Tibial artery (tissue), 4 donors: ENCODE measurements around the gene AKAP9.

Source experiments
- DNase-seq, 2 donors: peaks; one replicate each; pipeline ENCODE4 v3.0.0-alpha.2; 2019
- H3K27ac ChIP-seq, 2 donors: fragments of 200-600 bp; sonication (generic) in 1 of 2; 1 replicate in 1 of 2; 2 replicates in 1 of 2; pipeline ENCODE4 v1.5.1; 2018 to 2019; ENCODE audit warnings: mild to moderate bottlenecking in 1 of 2
- H3K27me3 ChIP-seq, 2 donors: fragments of 200-600 bp; sonication (generic) in 1 of 2; one replicate each; pipeline versions ENCODE4 v1.5.1 to v1.6.0; 2016 to 2019
- H3K36me3 ChIP-seq, 3 donors: fragments of 200-600 bp; sonication (generic) in 2 of 3; one replicate each; pipeline ENCODE4 v1.5.1; 2016 to 2019; ENCODE audit warnings: mild to moderate bottlenecking in 2 of 3
- H3K4me1 ChIP-seq, 4 donors: fragments of 200-600 bp; sonication (generic) in 2 of 4; 1 replicate in 3 of 4; 2 replicates in 1 of 4; pipeline ENCODE4 v1.5.1; 2016 to 2019
- H3K4me3 ChIP-seq, 2 donors: fragments of 200-600 bp; sonication (generic) in 1 of 2; 1 replicate in 1 of 2; 2 replicates in 1 of 2; pipeline ENCODE4 v1.5.1; 2018 to 2019; ENCODE audit warnings: mild to moderate bottlenecking in 2 of 2
- H3K9me3 ChIP-seq, 3 donors: fragments of 200-600 bp; sonication (generic) in 1 of 3; one replicate each; pipeline ENCODE4 v1.5.1; 2016 to 2019
- intact Hi-C: fragments of 100-400 bp; cut with DNase I; formaldehyde crosslinking; loops from one replicate; pipeline ENCODE4 v1.15.0; 2023; ENCODE audit warnings: low total_unique reads
- TF ChIP-seq, protein P1 (sequence below), 2 experiments: fragments of 200-600 bp in 1 of 2; fragments of 450-650 bp in 1 of 2; IDR thresholded peaks; one replicate each; pipeline ENCODE4 v1.5.1; 2017 to 2019; ENCODE audit warnings: antibody characterized with exemption in 2 of 2, mild to moderate bottlenecking in 1 of 2, moderate library complexity in 1 of 2

AKAP9 gene

DNA sequence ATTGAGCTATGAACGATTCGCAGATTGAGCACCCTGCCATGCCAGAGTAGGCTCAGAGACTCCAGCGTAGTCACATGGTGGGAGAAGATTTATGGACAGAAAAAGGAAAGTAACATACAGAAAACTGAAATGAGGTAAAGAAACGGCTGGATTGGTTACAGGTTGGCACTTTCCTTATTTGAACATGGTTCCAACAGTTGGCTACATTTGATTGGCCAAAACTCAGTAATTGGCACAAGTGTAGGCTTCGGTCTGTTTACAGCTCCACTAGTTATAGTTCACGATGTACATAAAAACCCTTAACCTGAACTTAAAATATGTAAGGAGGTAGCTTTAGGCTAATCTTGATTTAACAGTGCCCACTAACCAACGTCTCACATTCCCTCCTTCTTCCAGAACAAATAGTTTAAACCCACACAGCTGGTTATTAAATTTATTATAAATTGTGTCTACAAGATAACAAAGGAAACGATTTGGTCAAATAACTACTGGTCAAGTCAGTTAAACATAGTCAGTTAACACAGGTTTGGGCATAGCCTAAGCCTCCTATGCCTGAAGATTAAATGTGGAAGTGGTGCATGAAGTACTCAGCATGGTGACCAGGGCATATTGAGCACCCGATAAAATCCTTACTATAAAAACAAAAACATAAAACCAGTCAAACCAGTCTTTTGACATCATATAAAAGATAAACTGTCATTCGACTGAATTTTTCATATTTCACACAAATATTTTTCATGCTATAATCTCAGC, 42.2 kb upstream of the AKAP9 start:
- DNase-seq = no peak
- Histone ChIP-seq H3K27me3 (no peaks in the 10 kb centered on the region), H3K4me1 (no peaks in the 10 kb centered on the region), H3K4me3 (no peak overlapping the region), H3K9me3 (no peaks in the 10 kb centered on the region), H3K36me3 (no peaks in the 10 kb centered on the region), H3K27ac (no peak overlapping the region)
- TF ChIP-seq, protein P1, sequence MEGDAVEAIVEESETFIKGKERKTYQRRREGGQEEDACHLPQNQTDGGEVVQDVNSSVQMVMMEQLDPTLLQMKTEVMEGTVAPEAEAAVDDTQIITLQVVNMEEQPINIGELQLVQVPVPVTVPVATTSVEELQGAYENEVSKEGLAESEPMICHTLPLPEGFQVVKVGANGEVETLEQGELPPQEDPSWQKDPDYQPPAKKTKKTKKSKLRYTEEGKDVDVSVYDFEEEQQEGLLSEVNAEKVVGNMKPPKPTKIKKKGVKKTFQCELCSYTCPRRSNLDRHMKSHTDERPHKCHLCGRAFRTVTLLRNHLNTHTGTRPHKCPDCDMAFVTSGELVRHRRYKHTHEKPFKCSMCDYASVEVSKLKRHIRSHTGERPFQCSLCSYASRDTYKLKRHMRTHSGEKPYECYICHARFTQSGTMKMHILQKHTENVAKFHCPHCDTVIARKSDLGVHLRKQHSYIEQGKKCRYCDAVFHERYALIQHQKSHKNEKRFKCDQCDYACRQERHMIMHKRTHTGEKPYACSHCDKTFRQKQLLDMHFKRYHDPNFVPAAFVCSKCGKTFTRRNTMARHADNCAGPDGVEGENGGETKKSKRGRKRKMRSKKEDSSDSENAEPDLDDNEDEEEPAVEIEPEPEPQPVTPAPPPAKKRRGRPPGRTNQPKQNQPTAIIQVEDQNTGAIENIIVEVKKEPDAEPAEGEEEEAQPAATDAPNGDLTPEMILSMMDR (IDR thresholded peaks at IDR 0.05) = no peak
- intact Hi-C loops = no loop called here

DNA sequence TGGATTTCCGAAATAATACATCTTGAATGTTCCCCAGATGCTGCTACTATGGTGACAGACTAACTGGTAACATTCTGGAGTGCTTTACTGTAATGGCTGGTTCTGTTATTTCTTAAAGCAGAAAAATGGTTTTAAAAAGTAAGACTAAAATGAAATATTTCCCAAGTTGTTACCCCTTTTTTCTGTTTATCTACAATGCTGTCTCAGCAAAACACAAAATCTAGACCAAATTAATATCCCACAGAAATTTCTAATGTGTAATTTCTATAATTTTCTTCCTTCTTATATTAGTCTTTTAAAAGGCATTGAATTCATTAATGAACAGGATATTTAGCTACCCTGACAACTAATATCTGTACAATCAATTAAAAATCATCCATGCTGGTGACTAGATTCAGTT, 41.1 kb upstream of the AKAP9 start:
- TF ChIP-seq, protein P1 (IDR thresholded peaks at IDR 0.05) = no peak
- Histone ChIP-seq H3K4me1 (no peaks in the 10 kb centered on the region), H3K4me3 (no peak overlapping the region), H3K27ac (no peak overlapping the region), H3K9me3 (no peaks in the 10 kb centered on the region), H3K27me3 (no peaks in the 10 kb centered on the region), H3K36me3 (no peaks in the 10 kb centered on the region)
- DNase-seq = no peak
- intact Hi-C loops = no loop called here

DNA sequence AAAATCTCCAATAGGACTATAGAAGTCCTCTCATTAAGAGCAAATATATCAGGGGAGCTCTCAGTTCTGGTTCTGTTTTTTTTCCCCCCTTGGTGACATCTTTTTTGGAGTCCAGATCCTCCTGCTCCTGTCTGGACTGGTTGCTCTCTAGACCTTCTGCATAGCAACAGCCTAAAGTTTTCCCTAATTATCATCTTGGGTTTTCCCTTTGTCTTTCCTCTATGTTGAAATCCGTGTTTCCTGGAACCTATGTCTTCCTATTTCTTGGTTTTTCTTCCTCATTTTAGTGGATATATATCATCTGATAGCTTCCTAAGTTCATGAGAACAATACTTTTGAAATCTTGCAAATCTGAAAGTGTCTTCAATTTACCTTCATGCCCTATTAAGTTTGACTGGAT, 30.5 kb upstream of the AKAP9 start:
- H3K27me3 ChIP-seq = no peaks in the 10 kb centered on the region
- no peak for DNase-seq
- intact Hi-C loops = no loop called here
- no peaks in the 10 kb centered on the region for H3K4me1 ChIP-seq
- TF ChIP-seq, protein P1 (IDR thresholded peaks at IDR 0.05) = no peak
- no peak overlapping the region for H3K4me3 ChIP-seq
- no peak overlapping the region for H3K27ac ChIP-seq
- no peaks in the 10 kb centered on the region for H3K36me3 ChIP-seq
- H3K9me3 ChIP-seq = no peaks in the 10 kb centered on the region

DNA sequence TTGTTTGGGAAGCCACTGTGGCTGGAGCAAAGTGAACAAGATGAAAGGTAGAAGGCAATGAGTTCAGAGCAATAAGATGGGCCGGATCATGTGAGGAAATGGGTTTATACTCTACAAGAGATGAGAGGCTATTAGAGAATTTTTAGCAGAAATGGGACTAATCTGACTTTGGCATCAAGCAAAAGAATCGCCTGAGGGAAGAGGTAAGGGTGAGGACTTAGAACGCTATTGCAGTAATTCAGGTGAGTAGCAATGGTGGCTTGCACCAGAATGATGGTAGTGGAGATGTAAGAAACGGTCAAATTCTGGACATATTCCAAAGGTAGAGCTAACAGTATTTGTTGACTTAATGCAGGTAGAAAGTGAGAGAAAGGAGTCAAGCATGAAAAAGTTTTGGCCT, 29.5 kb upstream of the AKAP9 start:
- H3K4me3 ChIP-seq = no peak overlapping the region

DNA sequence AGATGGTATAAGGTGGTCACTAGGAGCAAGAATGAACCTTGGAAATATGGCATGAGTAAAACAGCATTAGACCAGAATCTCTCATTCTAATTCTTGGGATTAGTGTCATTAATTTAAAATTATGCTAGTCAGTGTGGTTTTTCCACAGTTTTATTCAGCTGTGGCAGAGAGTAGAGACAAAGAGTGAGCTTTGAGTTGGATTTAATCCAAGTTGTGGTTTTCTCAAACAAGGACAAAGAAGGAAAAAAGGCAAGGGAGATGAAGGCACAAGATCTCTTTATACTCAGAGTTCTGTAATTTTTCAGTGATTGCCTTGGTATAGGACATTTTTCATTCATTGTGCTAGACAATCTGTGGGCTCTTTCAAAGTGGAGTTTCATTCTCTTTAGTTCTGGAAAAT, 28.2 kb upstream of the AKAP9 start:
- Histone ChIP-seq H3K9me3 (no peaks in the 10 kb centered on the region), H3K27me3 (no peaks in the 10 kb centered on the region), H3K4me3 (no peak overlapping the region), H3K36me3 (no peaks in the 10 kb centered on the region), H3K27ac (no peak overlapping the region), H3K4me1 (no peaks in the 10 kb centered on the region)
- intact Hi-C loops = no loop called here
- DNase-seq = no peak
- TF ChIP-seq, protein P1 (IDR thresholded peaks at IDR 0.05) = no peak

More for the DNA sequence above, 29.5 kb upstream of the AKAP9 start:
- Histone ChIP-seq H3K27me3 (no peaks in the 10 kb centered on the region), H3K9me3 (no peaks in the 10 kb centered on the region), H3K27ac (no peak overlapping the region), H3K36me3 (no peaks in the 10 kb centered on the region), H3K4me1 (no peaks in the 10 kb centered on the region)
- TF ChIP-seq, protein P1 (IDR thresholded peaks at IDR 0.05) = no peak
- DNase-seq = no peak
- intact Hi-C loops = no loop called here
